HEK293 (cell line): ENCODE results near the gene RPS25.

Experiments used
- HOXA7 ChIP-seq: sonication (generic); formaldehyde crosslinking; IDR thresholded peaks from 2 replicates; pipeline ENCODE4 v1.8.1; 2022; ENCODE audit warnings: missing genetic modification reagents, borderline replicate concordance
- SP2 ChIP-seq: fragments of 450-650 bp; formaldehyde crosslinking; IDR thresholded peaks from 2 replicates; pipeline ENCODE4 v1.5.1; 2016; ENCODE audit warnings: missing biosample characterization, missing genetic modification characterization
- TCF7L2 ChIP-seq: IDR thresholded peaks from 2 replicates; pipeline ENCODE4 v1.6.1; 2011; ENCODE audit warnings: low read depth, mild to moderate bottlenecking, inconsistent platforms, low read length, moderate library complexity, borderline replicate concordance
- ZNF221 ChIP-seq: fragments of 450-650 bp; formaldehyde crosslinking; IDR thresholded peaks from 2 replicates; pipeline ENCODE4 v1.5.1; 2017; ENCODE audit warnings: missing biosample characterization, missing genetic modification characterization, borderline replicate concordance
- ZNF335 ChIP-seq: fragments of 450-650 bp; formaldehyde crosslinking; conservative IDR thresholded peaks from 2 replicates; pipeline ENCODE4 v1.5.1; 2016; ENCODE audit warnings: missing biosample characterization, missing genetic modification characterization
- ZNF518A ChIP-seq: fragments of 450-650 bp; formaldehyde crosslinking; conservative IDR thresholded peaks from 2 replicates; pipeline ENCODE4 v1.5.1; 2016; ENCODE audit warnings: low read depth, missing biosample characterization, missing genetic modification characterization
- ZNF785 ChIP-seq: fragments of 450-650 bp; formaldehyde crosslinking; IDR thresholded peaks from 2 replicates; pipeline ENCODE4 v1.5.1; 2016; ENCODE audit warnings: missing biosample characterization, missing genetic modification characterization
- TF ChIP-seq, protein P1 (sequence below): fragments of 450-650 bp; formaldehyde crosslinking; IDR thresholded peaks from 2 replicates; pipeline ENCODE4 v1.5.1; 2016; ENCODE audit warnings: missing biosample characterization, missing genetic modification characterization
- TF ChIP-seq, protein P2 (sequence below): fragments of 450-650 bp; formaldehyde crosslinking; IDR thresholded peaks from 2 replicates; pipeline ENCODE4 v1.5.1; 2017; ENCODE audit warnings: missing biosample characterization, missing genetic modification characterization

GRCh38 chr11:119024430-119025098 is 6.4 kb upstream of the RPS25 start:
- TF ChIP-seq ZNF518A (tag by site-specific recombination) = no peak
- TF ChIP-seq, protein P1, sequence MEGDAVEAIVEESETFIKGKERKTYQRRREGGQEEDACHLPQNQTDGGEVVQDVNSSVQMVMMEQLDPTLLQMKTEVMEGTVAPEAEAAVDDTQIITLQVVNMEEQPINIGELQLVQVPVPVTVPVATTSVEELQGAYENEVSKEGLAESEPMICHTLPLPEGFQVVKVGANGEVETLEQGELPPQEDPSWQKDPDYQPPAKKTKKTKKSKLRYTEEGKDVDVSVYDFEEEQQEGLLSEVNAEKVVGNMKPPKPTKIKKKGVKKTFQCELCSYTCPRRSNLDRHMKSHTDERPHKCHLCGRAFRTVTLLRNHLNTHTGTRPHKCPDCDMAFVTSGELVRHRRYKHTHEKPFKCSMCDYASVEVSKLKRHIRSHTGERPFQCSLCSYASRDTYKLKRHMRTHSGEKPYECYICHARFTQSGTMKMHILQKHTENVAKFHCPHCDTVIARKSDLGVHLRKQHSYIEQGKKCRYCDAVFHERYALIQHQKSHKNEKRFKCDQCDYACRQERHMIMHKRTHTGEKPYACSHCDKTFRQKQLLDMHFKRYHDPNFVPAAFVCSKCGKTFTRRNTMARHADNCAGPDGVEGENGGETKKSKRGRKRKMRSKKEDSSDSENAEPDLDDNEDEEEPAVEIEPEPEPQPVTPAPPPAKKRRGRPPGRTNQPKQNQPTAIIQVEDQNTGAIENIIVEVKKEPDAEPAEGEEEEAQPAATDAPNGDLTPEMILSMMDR (tag by site-specific recombination) = no peak
- no peak for TF ChIP-seq ZNF785 (tag by site-specific recombination)
- TF ChIP-seq ZNF221 (tag by site-specific recombination) = no peak
- no peak for TF ChIP-seq SP2 (tag by site-specific recombination)
- no peak for TF ChIP-seq HOXA7
- TF ChIP-seq ZNF335 (tag by site-specific recombination) = no peak
- TF ChIP-seq, protein P2, sequence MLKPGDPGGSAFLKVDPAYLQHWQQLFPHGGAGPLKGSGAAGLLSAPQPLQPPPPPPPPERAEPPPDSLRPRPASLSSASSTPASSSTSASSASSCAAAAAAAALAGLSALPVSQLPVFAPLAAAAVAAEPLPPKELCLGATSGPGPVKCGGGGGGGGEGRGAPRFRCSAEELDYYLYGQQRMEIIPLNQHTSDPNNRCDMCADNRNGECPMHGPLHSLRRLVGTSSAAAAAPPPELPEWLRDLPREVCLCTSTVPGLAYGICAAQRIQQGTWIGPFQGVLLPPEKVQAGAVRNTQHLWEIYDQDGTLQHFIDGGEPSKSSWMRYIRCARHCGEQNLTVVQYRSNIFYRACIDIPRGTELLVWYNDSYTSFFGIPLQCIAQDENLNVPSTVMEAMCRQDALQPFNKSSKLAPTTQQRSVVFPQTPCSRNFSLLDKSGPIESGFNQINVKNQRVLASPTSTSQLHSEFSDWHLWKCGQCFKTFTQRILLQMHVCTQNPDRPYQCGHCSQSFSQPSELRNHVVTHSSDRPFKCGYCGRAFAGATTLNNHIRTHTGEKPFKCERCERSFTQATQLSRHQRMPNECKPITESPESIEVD (tag by site-specific recombination) = no peak
- no peak for TF ChIP-seq TCF7L2
